Gastroesophageal sphincter (tissue), 3 donors: ENCODE results near the gene SFXN3.
A peak's percentile ranks its signal among the peaks of the same experiment; 100 is the strongest.

Experiments used
- EP300 ChIP-seq: sonication (generic); formaldehyde crosslinking; IDR thresholded peaks from one replicate; pipeline ENCODE4 v1.6.1; 2017; ENCODE audit warnings: antibody characterized with exemption, mild to moderate bottlenecking
- POLR2A ChIP-seq, 2 donors: fragments of 450-650 bp; IDR thresholded peaks; one replicate each; pipeline ENCODE4 v1.6.1; 2017; ENCODE audit warnings: antibody characterized with exemption in 2 of 2, mild to moderate bottlenecking in 2 of 2, moderate library complexity in 1 of 2
- POLR2AphosphoS5 ChIP-seq: sonication (generic); formaldehyde crosslinking; IDR thresholded peaks from one replicate; pipeline ENCODE4 v1.6.1; 2017; ENCODE audit warnings: antibody characterized with exemption
- TF ChIP-seq, protein P1 (sequence below), 4 experiments: fragments of 200-600 bp in 2 of 4; fragments of 450-650 bp in 2 of 4; sonication (generic) in 1 of 4; IDR thresholded peaks; one replicate each; pipeline ENCODE4 v1.5.1; 2017 to 2019; ENCODE audit warnings: antibody characterized with exemption in 4 of 4, mild to moderate bottlenecking in 2 of 4, moderate library complexity in 2 of 4

DNA sequence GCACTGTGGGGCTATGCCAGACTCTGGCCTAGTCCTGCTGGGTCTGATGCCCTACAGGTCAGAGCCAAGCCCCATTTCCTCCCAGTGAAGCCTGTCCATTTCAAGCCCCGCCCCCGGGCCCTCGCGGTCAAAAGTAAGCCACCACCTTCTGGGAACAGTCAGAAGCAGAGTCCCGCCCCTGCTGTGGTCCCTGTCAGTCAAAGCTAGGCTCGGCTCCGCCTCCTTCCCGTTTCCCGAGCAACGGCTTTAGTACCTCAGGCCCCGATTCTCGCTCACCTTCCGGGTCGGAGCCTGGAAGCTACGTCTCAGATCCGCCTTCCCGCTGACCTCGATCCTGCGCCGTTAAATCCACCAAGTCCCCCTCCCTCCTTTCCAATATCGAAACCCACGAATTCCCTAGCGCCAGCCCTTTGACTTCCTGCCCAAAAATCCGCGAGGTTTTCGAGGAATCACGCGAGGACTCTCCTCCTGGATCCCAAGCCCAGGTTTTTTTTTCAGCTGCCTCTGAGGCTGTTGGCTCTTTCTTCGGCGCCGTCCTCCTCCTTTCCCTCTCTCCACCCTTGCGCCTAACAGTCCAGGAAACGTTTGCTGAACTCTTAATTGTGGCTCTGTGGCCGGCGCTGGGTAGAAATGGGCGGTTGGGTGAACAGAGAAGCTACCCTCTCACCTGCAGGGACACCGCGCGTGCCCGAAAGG is 11.8 kb downstream of the SFXN3 start:
- TF ChIP-seq, protein P1, sequence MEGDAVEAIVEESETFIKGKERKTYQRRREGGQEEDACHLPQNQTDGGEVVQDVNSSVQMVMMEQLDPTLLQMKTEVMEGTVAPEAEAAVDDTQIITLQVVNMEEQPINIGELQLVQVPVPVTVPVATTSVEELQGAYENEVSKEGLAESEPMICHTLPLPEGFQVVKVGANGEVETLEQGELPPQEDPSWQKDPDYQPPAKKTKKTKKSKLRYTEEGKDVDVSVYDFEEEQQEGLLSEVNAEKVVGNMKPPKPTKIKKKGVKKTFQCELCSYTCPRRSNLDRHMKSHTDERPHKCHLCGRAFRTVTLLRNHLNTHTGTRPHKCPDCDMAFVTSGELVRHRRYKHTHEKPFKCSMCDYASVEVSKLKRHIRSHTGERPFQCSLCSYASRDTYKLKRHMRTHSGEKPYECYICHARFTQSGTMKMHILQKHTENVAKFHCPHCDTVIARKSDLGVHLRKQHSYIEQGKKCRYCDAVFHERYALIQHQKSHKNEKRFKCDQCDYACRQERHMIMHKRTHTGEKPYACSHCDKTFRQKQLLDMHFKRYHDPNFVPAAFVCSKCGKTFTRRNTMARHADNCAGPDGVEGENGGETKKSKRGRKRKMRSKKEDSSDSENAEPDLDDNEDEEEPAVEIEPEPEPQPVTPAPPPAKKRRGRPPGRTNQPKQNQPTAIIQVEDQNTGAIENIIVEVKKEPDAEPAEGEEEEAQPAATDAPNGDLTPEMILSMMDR (IDR thresholded peaks at IDR 0.05): peak in 1 of 4 experiments; percentile 5
- TF ChIP-seq EP300: no peak
- TF ChIP-seq POLR2A (IDR thresholded peaks at IDR 0.05): peak in 1 of 2 donors; percentile 19
- TF ChIP-seq POLR2AphosphoS5: peak; percentile 41
